Mammary epithelial cell (primary cell): ENCODE data around the gene GJA1.

Experiments used
- EZH2 ChIP-seq: IDR thresholded peaks from 2 replicates; pipeline ENCODE4 v1.6.1; 2012; ENCODE audit warnings: low read length, inconsistent platforms, borderline replicate concordance
- TF ChIP-seq, protein P1 (sequence below), 2 donors: IDR thresholded peaks in 1 of 2; conservative IDR thresholded peaks in 1 of 2; 2 replicates each; pipeline ENCODE4 v1.5.1; 2011 to 2012; ENCODE audit warnings: inconsistent platforms in 2 of 2, low read length in 2 of 2, mild to moderate bottlenecking in 2 of 2, control low read depth in 1 of 2, low read depth in 1 of 2; ENCODE audit not compliant: insufficient read depth in 1 of 2; ENCODE audit errors: extremely low read depth in 1 of 2

DNA sequence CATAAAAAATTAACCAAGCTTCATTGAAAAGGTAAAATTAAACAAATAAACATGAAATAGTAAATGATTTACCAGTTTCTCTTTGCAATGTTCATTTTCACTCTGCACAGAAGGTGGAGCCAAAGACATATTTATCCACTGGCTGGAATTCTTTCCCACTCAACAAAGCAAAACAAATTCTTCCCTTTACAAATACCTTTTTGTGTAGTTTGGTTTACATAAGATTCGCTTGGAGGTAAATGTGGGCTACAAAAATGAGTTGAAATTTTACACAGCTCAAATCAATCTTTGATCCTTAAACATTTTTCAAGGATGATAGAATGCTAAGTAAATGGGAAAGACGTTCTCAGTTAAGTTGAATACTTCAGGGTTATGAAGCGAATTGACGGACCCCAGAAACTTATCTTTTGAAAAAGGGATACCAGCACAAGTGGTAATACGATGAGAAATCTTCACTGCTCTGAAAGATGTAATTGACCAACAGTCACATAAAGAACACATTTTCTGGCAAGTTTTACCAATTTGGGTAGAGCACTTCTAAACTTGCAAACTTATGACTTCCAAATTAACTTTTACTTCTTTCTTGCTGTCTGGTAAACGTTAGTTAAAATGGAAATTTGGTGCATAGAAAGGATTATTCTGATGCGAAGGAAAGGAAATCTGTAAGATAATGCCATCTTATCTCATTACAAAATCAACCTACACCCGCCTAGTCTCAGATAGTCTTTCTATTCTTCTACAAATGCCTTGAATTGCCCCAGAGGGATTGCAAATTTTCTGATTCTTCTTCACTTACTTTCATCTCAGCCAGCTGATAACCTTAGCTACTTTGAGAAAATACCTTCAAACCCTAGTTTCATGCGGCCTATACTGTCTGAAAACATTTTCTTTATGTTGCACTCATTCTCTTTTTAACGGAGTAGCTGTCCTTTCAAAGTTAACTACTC is 4.7 kb upstream of the GJA1 start:
- TF ChIP-seq, protein P1, sequence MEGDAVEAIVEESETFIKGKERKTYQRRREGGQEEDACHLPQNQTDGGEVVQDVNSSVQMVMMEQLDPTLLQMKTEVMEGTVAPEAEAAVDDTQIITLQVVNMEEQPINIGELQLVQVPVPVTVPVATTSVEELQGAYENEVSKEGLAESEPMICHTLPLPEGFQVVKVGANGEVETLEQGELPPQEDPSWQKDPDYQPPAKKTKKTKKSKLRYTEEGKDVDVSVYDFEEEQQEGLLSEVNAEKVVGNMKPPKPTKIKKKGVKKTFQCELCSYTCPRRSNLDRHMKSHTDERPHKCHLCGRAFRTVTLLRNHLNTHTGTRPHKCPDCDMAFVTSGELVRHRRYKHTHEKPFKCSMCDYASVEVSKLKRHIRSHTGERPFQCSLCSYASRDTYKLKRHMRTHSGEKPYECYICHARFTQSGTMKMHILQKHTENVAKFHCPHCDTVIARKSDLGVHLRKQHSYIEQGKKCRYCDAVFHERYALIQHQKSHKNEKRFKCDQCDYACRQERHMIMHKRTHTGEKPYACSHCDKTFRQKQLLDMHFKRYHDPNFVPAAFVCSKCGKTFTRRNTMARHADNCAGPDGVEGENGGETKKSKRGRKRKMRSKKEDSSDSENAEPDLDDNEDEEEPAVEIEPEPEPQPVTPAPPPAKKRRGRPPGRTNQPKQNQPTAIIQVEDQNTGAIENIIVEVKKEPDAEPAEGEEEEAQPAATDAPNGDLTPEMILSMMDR (conservative IDR thresholded peaks at IDR 0.05 in 1 of 2, IDR thresholded peaks at IDR 0.05 in 1 of 2; ENCODE audit: extremely low read depth in 1 of 2, insufficient read depth in 1 of 2, low read depth in 1 of 2, low read length in 2 of 2) = peak; percentile 63 to 68
- no peak for TF ChIP-seq EZH2
